Amygdala (tissue), 56 donors: ENCODE results near the gene PRR13.
A peak's percentile ranks its signal among the peaks of the same experiment; 100 is the strongest.
"Not testable (repeated sequence)": the region's sequence is repeated elsewhere in the genome, so short reads cannot be mapped to it uniquely, and the experiment has no call there.

Source experiments
- DNase-seq, 56 donors: peaks; one replicate each; lab custom pipeline; 2025; lab: John Stamatoyannopoulos, UW

PRR13 gene

DNA sequence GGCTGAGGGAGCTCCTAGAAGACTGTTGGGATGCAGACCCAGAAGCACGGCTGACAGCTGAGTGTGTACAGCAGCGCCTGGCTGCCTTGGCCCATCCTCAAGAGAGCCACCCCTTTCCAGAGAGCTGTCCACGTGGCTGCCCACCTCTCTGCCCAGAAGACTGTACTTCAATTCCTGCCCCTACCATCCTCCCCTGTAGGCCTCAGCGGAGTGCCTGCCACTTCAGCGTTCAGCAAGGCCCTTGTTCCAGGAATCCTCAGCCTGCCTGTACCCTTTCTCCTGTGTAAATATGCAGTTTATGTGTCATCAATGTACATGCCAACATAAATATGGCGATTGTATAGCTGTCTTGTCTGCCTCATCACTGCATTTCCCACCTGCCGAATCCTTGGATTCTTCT lies 10.3 kb upstream of the PRR13 start:
- DNase-seq: no peak

DNA sequence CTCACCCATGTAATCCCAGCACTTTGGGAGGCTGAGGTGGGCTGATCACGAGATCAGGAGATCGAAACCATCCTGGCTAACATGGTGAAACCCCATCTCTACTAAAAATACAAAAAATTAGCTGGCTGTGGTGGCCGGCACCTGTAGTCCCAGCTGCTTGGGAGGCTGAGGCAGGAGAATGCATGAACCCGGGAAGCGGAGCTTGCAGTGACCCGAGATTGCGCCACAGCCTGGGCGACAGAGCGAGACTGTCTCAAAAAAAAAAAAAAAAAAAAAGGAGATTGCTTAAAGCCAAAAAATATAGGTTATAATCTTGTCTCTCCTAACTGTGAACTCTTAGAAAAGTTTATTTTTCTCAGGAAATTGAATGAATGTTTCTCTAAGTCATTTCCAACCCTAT lies 6.2 kb upstream of the PRR13 start:
- DNase-seq: not testable (repeated sequence)

- DNase-seq: not testable (repeated sequence)
Observed at GRCh38 chr12:53439582-53439981, 2.0 kb upstream of the PRR13 start.

DNA sequence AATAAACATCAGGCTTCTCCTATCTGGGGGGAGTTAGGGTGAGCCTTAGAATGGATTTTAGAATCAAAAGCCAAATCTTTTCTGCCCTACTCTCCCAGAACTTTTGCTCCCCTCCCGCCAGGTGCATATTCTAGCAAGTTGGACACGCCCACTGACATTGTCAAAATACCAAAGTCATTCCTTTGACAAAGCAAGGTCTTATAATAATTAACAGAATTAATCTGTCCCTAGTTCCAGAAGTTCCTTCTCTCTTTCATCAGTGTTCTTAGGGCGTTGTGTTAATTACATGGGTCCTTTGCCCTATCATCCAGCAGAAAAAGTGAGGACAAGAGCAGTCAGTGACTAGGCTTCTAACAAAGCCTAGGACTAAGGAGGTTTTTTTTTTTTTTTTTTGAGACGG lies 2.4 kb downstream of the PRR13 start:
- no peak for DNase-seq

- DNase-seq: not testable (repeated sequence)
Observed at GRCh38 chr12:53444593-53445325, 3.2 kb downstream of the PRR13 start.

GRCh38 chr12:53450936-53451335 lies 9.4 kb downstream of the PRR13 start:
- no peak for DNase-seq

- peak; percentile 35 to 100 (median 98) for DNase-seq
Observed at GRCh38 chr12:53451661-53452158, 10.2 kb downstream of the PRR13 start, which contains the start of gene PCBP2. Gene PCBP2 (plus strand): TSS chr12:53452102. CDS start chr12:53454801, 2,699 bp downstream.

GRCh38 chr12:53452159-53453077 lies 10.9 kb downstream of the PRR13 start:
- DNase-seq: peak; percentile 32 to 90 (median 77)

- DNase-seq: no peak
Observed at GRCh38 chr12:53453953-53454640, 12.6 kb downstream of the PRR13 start.

DNA sequence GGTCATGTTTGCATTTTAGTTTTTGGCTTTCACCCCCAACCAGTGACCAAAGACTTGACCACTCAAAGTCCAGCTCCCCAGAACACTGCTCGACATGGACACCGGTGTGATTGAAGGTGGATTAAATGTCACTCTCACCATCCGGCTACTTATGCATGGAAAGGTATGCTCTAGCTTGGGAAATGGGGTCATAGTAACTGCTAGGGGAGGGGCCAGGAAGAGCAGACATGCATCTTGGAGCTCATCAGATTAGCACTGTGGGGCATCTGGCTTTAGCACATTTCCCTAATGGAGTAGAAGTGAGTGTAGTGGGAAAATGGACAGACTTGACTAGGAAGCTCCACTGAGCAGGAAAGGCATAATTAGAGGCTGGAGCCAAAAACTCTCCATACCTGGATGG lies 13.2 kb downstream of the PRR13 start:
- no peak for DNase-seq

DNA sequence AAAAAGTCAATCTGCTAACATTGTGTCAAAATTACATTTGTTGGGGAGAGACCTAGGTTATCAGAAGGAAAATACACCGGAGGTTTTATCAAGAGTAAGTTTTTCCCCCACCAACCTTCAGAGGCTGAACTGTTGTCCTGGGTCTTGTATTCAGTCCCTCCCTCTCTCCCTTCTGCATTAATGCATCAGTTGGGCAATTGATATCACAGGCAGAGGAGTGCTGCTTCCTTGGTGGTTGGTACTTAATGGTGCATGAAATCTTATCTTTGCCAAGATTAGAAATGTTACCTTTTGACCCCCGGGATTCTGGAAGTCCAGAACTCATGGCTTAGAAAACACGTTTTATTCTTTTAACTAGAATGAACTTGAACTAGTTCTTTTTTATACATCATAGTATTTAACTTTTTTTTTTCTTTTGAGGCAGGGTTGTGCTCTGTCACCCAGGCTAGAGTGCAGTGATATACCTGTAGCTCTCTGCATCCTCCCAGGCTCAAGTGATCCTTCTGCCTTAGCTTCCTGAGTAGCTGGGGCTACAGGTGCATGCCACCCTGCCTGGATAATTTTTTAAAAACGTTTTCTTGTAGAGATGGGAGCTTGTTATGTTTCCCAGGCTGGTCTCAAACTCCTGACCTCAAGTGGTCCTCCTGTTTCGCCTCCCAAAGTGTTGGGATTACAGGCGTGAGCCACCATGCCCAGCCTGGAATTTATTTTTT lies 15.3 kb downstream of the PRR13 start:
- DNase-seq: no peak

DNA sequence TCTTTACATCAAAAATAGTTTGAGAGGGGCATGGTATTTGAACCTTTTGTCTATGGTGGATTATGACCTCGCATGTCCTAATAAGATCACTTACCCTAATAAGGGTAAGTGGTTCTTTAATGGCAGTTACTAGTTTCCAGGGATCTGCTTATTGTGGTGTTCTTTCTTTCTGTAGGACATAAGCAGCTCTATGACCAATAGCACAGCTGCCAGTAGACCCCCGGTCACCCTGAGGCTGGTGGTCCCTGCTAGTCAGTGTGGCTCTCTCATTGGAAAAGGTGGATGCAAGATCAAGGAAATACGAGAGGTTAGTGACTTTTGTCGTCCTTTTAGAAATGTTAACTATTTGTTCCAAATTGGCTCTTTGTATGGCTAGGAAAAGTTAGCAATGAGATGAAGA lies 17.6 kb downstream of the PRR13 start:
- DNase-seq: no peak

DNA sequence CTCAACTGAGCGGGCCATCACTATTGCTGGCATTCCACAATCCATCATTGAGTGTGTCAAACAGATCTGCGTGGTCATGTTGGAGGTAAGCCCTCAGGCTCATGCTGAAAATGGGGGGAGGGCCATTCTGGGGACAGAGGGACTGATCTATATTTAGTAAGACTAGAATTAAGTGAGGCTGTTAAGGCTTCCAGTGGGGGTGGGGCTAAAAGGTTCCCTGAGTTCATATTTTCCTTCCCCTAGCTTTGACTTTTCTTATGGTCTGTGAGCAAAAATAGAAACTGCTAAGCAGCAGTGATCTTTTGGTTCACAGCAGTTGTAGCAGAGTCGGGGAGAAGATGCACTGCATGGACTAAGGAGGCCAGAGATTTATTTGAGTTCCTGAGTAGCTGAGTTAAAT lies 19.5 kb downstream of the PRR13 start:
- no peak for DNase-seq

DNA sequence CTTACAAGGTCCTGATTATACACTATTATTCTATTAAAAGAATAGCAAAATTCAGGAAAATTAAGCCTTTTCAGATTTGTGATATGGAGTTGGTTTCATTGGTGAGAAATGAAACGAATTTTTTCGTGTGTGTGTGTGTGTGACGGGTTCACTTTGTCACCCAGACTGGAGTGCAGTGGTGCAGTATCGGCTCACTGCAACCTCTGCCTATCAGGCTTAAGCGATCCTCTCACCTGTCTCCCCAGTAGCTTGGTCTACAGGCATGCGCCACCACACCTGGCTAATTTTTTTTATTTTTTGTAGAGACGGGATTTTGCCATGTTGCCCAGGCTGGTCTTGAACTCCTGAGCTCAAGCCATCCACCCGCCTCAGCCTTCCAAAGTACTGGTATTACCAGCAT lies 20.1 kb downstream of the PRR13 start:
- no peak for DNase-seq

GRCh38 chr12:53462935-53463334 lies 21.4 kb downstream of the PRR13 start:
- no peak for DNase-seq

- DNase-seq: no peak
Observed at GRCh38 chr12:53463802-53464560, 22.4 kb downstream of the PRR13 start.

- DNase-seq: no peak
Observed at GRCh38 chr12:53464685-53465418, 23.3 kb downstream of the PRR13 start.

DNA sequence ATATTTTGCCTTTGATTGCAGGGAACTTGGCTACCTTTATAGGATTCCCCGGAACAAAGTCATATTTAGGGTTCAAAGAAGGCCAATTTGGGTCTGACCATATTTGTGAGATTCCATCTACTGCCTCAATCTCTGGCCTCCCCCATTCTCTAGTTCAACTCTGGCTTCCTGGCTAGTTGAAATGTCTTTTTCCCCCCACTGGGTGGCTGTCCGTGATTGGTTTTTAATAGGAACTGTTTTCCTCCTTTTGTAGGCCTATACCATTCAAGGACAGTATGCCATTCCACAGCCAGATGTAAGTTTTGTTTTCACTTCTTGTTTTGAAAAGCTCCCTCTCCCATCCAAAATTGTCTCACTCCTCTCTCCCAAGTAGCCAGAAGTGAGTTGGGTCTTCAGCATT lies 24.1 kb downstream of the PRR13 start:
- no peak for DNase-seq

DNA sequence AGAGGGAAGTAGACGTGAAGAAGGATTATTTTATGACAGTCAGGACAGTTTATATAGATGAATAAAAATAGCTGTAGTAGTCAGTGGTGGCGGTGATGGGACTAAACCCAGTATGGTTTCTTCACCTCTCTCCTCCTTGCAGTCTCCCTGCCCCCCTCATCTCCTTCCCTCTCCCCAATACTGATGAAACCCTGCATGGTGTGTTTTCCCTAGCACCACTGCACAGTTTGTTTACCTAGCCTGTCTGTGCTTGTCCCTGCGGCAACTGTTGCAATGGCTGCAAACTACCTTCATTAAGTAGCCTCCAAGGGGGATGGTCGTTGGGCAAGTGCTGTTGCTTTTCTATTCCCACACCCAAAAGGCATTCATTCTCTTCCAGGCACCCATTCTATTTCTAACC lies 25.1 kb downstream of the PRR13 start:
- DNase-seq: no peak
